Skin epidermis (tissue), 12 donors: ENCODE data around the gene CMTM6.
"Not testable (repeated sequence)": the region's sequence is repeated elsewhere in the genome, so short reads cannot be mapped to it uniquely, and the experiment has no call there.

Source experiments
- H3K27ac ChIP-seq, 21 experiments: fragments of 200-600 bp; sonication (generic) in 11 of 21; one replicate each; pipeline ENCODE4 v1.5.0; 2020; ENCODE audit warnings: mild to moderate bottlenecking in 3 of 21, inconsistent platforms in 2 of 21, moderate library complexity in 2 of 21
- H3K4me3 ChIP-seq, 7 experiments: fragments of 200-600 bp; sonication (generic) in 2 of 7; one replicate each; pipeline ENCODE4 v1.5.0; 2020; ENCODE audit warnings: inconsistent platforms in 2 of 7, mild to moderate bottlenecking in 2 of 7, moderate library complexity in 1 of 7

The CMTM6 gene

GRCh38 chr3:32502118-32502945, at the start of gene CMTM6:
TSS of gene CMTM6 (minus strand) at chr3:32502852. CDS start at chr3:32502745, 107 bp downstream.
- Histone ChIP-seq H3K4me3 (peak within 1 kb of the TSS; percentile 69 to 93 (median 89)), H3K27ac (peak within 1 kb of the TSS; percentile 85 to 99 (median 97))

GRCh38 chr3:32552013-32552412, 49.4 kb upstream of the CMTM6 start:
- H3K4me3 ChIP-seq: no peak overlapping the region

GRCh38 chr3:32551496-32551895, 48.8 kb upstream of the CMTM6 start:
- H3K27ac ChIP-seq: no peak overlapping the region

More at GRCh38 chr3:32552013-32552412, 49.4 kb upstream of the CMTM6 start:
- H3K27ac ChIP-seq: no peak overlapping the region

GRCh38 chr3:32551087-32551486, 48.4 kb upstream of the CMTM6 start:
- H3K27ac ChIP-seq: no peak overlapping the region
- no peak overlapping the region for H3K4me3 ChIP-seq

More at GRCh38 chr3:32551496-32551895, 48.8 kb upstream of the CMTM6 start:
- H3K4me3 ChIP-seq: no peak overlapping the region

- no peak overlapping the region for H3K4me3 ChIP-seq
Measured at GRCh38 chr3:32545305-32545704, 42.7 kb upstream of the CMTM6 start.

GRCh38 chr3:32544894-32545293, 42.2 kb upstream of the CMTM6 start:
- H3K4me3 ChIP-seq: no peak overlapping the region
- no peak overlapping the region for H3K27ac ChIP-seq

More at GRCh38 chr3:32545305-32545704, 42.7 kb upstream of the CMTM6 start:
- H3K27ac ChIP-seq: no peak overlapping the region

GRCh38 chr3:32542807-32543206, 40.2 kb upstream of the CMTM6 start:
- H3K27ac ChIP-seq: no peak overlapping the region

GRCh38 chr3:32540899-32541298, 38.2 kb upstream of the CMTM6 start:
- Histone ChIP-seq H3K27ac (no peak overlapping the region), H3K4me3 (no peak overlapping the region)

More at GRCh38 chr3:32542807-32543206, 40.2 kb upstream of the CMTM6 start:
- H3K4me3 ChIP-seq: no peak overlapping the region

GRCh38 chr3:32532434-32532833, 29.8 kb upstream of the CMTM6 start:
- H3K27ac ChIP-seq: no peak overlapping the region
- H3K4me3 ChIP-seq: no peak overlapping the region

- no peak overlapping the region for H3K4me3 ChIP-seq
- no peak overlapping the region for H3K27ac ChIP-seq
Measured at GRCh38 chr3:32531010-32531647, 28.5 kb upstream of the CMTM6 start.

- H3K27ac ChIP-seq: no peak overlapping the region
- H3K4me3 ChIP-seq: no peak overlapping the region
Measured at GRCh38 chr3:32525720-32526119, 23.1 kb upstream of the CMTM6 start.

GRCh38 chr3:32522682-32523081, 20.0 kb upstream of the CMTM6 start:
- H3K27ac ChIP-seq: no peak overlapping the region

GRCh38 chr3:32518921-32519320, 16.3 kb upstream of the CMTM6 start:
- H3K4me3 ChIP-seq, H3K27ac ChIP-seq: not testable (repeated sequence)

More at GRCh38 chr3:32522682-32523081, 20.0 kb upstream of the CMTM6 start:
- H3K4me3 ChIP-seq: no peak overlapping the region

GRCh38 chr3:32516751-32517150, 14.1 kb upstream of the CMTM6 start:
- H3K4me3 ChIP-seq: not testable (repeated sequence)
- peak overlapping the region in 5 of 21 experiments; percentile 2 to 49 (median 13) for H3K27ac ChIP-seq

GRCh38 chr3:32511005-32511404, 8.4 kb upstream of the CMTM6 start:
- Histone ChIP-seq H3K4me3 (no peak overlapping the region), H3K27ac (no peak overlapping the region)

GRCh38 chr3:32510075-32510724, 7.5 kb upstream of the CMTM6 start:
- Histone ChIP-seq H3K27ac (no peak overlapping the region), H3K4me3 (no peak overlapping the region)

- H3K4me3 ChIP-seq: no peak overlapping the region
- H3K27ac ChIP-seq: no peak overlapping the region
Measured at GRCh38 chr3:32508711-32509110, 6.1 kb upstream of the CMTM6 start.

- H3K27ac ChIP-seq: no peak overlapping the region
- H3K4me3 ChIP-seq: no peak overlapping the region
Measured at GRCh38 chr3:32506466-32506865, 3.8 kb upstream of the CMTM6 start.

GRCh38 chr3:32502946-32503286, 264 bp upstream of the CMTM6 start:
- peak overlapping the region in 20 of 21 experiments; percentile 88 to 99 (median 97) for H3K27ac ChIP-seq
- H3K4me3 ChIP-seq: peak overlapping the region; percentile 69 to 93 (median 89)

- Histone ChIP-seq H3K27ac (peak overlapping the region; percentile 85 to 99 (median 97)), H3K4me3 (peak overlapping the region; percentile 69 to 93 (median 89))
Measured at GRCh38 chr3:32501783-32502117, 902 bp downstream of the CMTM6 start.
